Islet precursor cell (in vitro differentiated cells): ENCODE results near the gene MRPL43.

Source experiments
- DNase-seq: peaks from one replicate; pipeline ENCODE4 v3.0.0-alpha.2; 2018

Gene MRPL43

DNA sequence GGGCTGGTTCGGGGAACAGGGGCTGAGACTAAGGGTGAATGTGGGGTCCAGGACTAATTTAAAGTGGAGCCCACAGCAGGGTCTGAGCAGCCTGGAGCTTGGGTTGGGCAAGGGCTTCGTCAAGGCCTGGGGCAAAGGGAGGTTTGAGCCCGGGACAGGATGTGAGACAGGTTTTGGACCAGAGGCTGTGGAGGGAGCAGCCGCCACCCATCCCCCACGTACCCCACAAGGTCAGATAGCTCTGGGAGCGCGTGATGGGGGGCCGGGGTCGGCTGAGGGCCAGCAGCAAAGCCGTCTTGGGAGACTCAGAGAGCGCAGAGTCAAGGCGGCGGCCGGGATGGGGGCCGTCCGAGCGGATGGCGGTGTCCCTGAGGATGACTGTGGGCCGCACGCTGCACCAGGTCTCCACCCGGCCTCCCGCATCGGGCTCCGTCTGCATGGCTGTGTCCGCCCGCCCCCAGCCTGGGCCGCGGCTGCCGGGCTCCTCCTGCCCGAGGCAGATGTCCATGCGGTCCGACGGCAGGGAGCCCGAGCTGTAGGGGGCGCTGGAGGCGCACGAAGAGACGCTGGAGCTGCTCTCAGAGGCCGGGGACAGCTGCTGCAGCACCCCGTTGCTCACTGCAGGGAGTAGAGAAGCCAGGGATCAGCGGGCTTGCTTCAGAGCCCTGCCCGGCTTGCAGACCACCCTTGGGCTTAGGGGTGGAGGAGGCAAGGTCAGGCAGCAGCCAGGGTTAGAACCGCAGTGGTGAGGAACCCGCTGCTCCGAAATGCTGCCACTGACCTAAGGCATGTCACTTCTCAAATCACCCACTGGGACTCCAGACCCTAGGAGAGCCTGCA is 31.5 kb upstream of the MRPL43 start:
- DNase-seq = peak; percentile 96

- peak; percentile 69 for DNase-seq
These were observed 30.9 kb upstream of the MRPL43 start for GRCh38 chr10:101018118-101018599.

- no peak for DNase-seq
These were observed 29.5 kb upstream of the MRPL43 start for GRCh38 chr10:101016814-101017213.

DNA sequence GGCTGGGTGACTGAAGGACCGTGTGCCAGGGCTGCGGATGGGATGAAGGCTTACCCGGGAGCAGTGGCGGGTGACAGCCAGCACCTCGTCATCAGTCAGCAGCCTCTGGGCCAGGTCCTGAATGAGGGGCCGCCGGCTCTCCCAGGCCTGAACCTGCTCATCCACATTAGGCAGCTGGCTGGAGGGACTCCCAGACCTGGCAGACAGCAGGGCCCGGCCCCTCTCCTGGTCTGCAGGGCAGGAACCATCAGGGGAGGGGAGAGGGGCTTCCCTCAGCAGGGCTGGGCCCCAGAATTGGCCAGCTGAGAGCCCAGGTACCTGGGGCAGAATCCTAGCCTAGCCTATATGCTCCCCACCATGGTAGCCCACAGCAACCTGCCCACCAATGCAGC is 28.3 kb upstream of the MRPL43 start:
- no peak for DNase-seq

DNA sequence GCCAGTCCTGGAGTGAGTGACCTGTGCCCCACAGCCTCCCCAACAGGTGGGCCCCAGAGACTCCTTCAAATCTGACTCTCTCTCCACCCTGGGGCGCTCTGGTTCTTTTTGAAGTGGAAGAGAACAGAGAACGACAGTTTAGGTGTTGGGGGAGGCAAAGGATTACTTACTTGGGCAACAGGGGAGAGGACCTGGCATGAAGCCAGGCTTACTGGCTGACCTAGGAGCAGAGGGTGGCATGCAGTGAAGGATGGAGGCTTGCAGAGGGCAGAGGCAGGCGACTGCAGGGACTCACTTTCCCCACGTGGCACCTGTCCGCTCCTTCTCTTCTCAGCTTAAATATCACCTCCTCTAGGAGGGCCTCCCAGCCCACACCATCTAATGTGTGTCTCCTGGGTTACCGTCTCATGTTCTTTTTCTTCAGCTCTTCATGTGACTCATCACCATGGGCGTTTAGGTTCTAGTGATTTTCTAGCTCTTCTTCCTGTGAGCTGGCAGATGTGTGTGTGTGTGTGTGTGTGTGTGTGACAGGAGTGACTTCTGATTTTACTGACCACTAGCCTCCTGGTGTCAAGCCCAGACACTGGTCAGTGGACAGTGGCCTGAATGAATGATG is 27.8 kb upstream of the MRPL43 start:
- no peak for DNase-seq

- peak; percentile 87 for DNase-seq
These were observed 27.1 kb upstream of the MRPL43 start for GRCh38 chr10:101014230-101014884.

- DNase-seq = no peak
These were observed 26.1 kb upstream of the MRPL43 start for GRCh38 chr10:101013365-101013825.

GRCh38 chr10:101012525-101013364 is 25.4 kb upstream of the MRPL43 start:
- peak; percentile 91 for DNase-seq

DNA sequence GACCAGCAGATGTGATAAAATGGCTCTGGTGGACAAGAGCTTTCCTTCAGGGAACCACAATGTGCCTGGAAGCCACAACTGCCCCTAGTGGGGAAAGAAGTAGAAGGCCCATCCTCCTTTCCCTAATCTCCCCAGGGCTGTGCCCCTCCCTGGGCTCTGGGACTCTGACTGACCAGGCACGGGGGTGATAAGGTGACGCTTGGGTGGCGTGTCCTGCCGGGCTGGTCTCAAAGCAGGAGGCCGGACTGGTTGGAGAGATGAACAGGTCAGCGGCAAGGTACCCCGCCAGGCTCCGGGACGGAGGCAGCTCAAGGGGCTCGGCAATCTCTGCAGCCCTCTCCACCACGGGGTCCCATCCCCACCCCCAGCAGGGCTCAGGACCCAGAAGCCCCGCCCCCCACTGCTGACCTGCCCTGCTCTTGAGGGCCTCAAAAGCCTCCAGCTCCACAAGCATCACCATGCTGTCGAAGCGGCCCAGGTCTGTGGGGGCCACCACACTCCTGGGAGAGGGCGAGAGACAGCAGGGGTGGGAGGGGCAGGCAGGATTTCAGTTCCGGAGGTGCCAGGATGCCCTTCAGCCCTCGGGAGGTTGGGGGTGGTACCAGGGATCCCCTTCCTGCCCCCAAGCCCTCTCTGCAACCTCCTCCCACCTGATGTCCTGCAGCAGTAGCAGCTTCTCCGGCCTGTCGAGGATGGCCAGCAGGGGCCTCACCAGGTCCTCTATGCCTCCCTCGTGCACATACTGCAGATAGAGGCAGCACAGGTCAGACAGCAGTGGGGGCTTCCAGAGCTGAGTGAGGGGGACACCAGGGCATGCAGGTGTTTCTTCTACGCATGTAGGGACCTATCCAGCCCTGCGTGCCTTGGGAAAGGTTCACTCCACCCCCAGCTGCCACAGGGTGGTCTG is 24.5 kb upstream of the MRPL43 start:
- DNase-seq = peak; percentile 71

GRCh38 chr10:101010329-101010728 is 23.0 kb upstream of the MRPL43 start:
- DNase-seq = no peak

DNA sequence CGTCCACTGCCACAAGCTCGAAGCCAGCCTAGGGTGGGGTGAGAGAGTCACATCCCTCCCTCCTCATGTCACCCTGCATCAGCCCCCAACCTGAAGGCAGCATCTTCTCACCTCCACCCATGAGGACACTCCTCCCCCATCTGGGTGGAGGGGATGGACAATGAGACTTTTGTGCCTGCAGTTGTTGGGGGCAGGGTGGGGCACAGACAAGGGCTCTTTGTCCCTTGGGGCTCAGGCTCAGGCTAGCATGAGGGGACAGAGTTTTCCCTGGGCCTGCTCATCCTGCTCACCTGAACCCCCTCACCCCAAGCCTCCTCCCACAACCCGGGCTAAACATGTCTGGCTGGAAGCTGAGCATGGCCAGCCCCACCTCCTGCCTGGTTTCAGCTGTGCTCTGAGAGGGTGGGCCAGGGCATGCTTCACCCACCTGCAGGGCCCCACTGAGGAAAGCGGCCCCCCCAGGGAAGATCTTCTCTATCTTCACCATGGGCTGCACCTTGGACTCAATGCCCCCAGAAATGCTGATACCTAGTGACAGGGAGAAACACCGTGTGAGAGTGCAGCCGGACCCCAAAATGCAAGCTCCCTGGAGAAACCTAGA is 21.6 kb upstream of the MRPL43 start:
- no peak for DNase-seq

DNA sequence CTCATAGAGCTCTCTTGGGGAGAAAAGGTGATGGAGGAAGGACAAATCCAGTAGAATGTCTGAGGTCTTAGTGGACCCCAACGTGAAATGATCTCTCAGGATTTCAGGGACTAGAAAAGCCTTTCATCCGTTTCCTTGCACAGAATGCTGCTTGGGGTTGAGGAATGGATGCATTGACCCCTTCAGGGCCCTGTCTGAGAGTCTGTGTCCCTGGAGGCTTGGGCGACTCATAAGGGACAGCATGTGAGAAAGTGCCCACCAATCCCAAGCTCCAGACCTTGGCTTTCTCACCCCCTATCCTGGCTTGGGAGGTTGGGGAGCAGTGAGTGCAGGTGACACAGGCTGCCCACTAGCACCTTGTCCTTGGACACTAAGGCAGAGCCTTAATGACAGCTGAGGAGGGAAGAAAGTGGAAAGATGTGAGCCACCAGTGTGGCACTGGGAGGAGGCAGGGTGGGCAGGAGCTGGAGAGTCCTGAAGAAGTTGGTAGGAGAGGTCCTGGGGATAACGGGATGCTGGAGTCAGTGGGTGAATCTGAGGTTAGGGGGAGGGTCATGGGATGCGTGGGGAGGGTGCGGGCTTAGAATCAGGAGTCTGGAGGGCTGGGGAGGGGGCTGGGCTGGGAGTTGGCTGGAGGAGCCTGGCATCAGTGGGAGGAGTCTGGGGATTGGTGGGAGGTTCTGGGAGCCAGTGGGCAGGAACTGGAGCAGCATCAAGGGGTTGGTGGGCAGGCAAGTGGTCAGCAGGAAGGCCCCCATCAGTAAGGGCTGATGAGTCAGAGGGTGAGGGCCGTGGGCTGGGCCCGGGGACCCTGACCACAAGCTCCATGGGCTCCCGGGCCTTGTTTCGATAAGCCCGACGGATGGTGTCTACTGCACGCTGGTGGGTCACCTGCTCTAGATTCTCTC is 20.9 kb upstream of the MRPL43 start:
- no peak for DNase-seq

DNA sequence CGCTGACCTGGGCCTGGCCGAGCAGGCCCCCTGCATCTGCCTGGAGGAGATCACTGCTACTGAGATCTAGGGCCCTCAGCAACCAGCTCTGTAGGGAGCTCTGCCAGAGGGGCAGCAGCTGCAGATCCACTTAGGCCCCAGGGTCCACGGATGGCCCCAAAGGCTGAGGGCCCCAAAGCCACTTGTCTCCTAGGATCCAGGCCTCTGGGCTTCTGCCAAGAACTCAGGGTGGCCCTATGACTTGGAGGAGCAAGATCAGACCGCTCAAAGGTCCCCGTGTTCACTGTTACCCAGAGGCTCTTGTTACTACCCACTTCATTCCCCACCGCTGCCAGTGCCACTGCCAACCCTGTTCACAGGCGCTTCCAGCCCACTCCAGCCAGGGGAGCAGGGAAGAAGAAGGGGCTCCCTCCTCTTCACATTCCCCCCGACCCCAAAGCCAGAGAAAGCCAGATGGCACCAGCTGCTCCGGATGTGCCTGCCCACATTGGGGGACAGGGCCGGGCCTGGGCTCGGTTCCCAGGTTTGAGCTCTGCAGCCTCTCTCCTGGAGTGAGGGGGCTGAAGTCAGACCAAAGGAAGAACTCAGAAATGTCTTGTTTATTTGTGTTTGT is 19.9 kb upstream of the MRPL43 start:
- no peak for DNase-seq

- DNase-seq = no peak
These were observed 19.3 kb upstream of the MRPL43 start for GRCh38 chr10:101006593-101007098.

DNA sequence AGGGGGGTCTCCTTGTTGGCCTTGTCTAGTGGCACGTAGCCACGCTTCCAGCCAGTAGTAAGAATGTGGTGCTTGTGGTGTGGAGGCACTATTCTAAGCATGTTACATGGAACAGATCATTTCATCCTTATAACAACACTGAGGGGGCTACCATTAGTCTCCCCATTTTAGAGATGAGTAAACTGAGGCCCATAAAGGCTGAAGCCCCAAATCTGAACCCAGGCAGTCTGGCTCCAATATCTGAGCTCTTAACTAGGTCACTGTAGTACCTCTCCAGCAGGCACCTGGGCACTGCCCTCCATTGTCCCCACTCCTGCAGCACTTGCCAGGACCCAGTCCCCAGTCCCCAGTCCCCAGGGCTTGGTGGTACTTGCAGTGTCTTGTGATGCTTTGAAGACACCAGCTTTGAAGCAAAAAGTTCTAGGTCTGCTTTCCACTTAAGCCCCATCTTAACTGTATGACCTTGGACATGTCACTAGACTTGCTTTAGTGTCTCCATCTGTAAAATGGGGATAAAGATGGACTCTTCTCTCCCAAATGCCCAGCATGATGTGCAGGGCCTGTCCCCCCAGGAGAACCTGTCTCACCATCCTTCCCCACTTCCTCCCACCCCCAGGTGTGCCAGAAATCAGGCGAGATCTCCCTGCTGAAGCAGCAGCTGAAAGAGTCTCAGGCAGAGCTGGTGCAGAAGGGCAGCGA is 18.7 kb upstream of the MRPL43 start:
- no peak for DNase-seq

DNA sequence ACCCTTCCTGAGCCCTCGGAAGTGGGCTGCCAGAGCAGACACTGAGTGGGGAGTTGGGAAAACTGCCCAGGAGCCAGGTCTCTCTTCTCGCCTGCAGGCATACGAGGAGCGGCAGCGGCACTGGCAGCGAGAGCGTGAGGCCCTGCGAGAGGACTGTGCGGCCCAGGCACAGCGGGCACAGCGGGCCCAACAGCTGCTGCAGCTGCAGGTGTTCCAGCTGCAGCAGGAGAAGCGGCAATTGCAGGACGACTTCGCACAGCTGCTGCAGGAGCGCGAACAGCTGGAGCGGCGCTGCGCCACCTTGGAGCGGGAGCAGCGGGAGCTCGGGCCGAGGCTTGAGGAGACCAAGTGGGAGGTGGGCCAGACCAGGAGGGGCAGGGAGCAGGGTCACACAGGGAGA is 18.1 kb upstream of the MRPL43 start:
- no peak for DNase-seq

- no peak for DNase-seq
These were observed 16.4 kb upstream of the MRPL43 start for GRCh38 chr10:101003639-101004206.

DNA sequence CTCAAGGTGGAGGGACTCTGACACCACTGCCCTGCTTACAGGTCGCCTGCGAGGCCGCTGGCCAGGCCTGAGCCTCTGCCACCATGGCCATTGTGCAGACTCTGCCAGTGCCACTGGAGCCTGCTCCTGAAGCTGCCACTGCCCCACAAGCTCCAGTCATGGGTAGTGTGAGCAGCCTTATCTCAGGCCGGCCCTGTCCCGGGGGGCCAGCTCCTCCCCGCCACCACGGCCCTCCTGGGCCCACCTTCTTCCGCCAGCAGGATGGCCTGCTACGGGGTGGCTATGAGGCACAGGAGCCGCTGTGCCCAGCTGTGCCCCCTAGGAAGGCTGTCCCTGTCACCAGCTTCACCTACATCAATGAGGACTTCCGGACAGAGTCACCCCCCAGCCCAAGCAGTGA is 15.2 kb upstream of the MRPL43 start:
- DNase-seq = no peak

DNA sequence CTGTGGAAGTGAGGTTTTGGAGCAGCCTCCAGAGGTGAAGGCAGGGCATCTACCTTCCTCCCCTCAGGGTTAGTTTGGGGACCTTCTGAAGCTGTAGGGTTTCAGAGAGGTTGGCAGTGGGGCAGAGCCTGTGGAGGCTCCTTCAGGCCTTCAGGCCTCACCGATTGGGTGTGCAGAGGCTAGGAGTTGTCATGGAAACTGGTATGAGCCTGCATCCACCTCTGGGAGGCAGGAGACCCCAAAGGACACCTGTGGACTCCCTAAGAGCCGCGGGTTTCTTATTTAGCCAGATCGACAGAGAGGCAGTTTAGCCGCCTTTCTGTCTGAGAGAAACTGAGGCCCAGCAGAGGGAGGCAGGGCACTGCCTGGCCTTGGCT is 14.3 kb upstream of the MRPL43 start:
- no peak for DNase-seq
